ENCODE data around the gene SYNPO2.

DNA sequence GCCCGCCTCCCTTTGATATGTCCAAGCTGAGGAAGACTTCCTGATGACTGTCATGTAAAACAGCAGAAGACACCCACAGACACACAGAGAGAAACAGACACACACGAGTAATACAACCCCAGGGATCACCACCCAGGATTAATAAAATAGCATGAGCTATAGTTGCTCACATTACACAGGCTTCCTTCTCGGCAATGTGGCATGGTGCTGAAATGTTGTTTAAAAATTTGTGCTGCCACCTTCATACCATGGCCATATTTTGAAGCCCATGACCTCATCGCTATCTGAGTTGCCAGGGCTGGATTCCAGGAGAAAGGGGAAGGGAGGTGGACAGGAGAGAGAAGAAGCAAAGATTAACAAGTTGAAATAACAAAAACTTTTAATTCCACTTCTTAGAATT lies 111.7 kb downstream of the SYNPO2 start:
- TF ChIP-seq POLR2AphosphoS5 (IDR thresholded peaks at IDR 0.05; ENCODE audit: low read depth, low read length) = no peak
- no peak for TF ChIP-seq FOXP2 (optimal IDR thresholded peaks at IDR 0.05; ENCODE audit: borderline replicate concordance, extremely low read depth, extremely low read length, insufficient read depth)
- TF ChIP-seq TAF1 (IDR thresholded peaks at IDR 0.05; ENCODE audit: borderline replicate concordance, insufficient read depth, low read length) = no peak
